ENCODE data around the gene TLE5. TPM values are rescaled to one million over a fixed set of nuclear protein-coding genes. Genes with fewer than 3 reads are reported as not detected.

Gene TLE5
- total and polyA plus RNA-seq, 2 experiments from 2014 or later = 130 to 154 TPM

GRCh38 chr19:3106509-3107141 is 44.3 kb upstream of the TLE5 start (continued):
- TF ChIP-seq, protein P1, sequence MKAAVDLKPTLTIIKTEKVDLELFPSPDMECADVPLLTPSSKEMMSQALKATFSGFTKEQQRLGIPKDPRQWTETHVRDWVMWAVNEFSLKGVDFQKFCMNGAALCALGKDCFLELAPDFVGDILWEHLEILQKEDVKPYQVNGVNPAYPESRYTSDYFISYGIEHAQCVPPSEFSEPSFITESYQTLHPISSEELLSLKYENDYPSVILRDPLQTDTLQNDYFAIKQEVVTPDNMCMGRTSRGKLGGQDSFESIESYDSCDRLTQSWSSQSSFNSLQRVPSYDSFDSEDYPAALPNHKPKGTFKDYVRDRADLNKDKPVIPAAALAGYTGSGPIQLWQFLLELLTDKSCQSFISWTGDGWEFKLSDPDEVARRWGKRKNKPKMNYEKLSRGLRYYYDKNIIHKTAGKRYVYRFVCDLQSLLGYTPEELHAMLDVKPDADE (IDR thresholded peaks at IDR 0.05) = no peak
- TF ChIP-seq, protein P2, sequence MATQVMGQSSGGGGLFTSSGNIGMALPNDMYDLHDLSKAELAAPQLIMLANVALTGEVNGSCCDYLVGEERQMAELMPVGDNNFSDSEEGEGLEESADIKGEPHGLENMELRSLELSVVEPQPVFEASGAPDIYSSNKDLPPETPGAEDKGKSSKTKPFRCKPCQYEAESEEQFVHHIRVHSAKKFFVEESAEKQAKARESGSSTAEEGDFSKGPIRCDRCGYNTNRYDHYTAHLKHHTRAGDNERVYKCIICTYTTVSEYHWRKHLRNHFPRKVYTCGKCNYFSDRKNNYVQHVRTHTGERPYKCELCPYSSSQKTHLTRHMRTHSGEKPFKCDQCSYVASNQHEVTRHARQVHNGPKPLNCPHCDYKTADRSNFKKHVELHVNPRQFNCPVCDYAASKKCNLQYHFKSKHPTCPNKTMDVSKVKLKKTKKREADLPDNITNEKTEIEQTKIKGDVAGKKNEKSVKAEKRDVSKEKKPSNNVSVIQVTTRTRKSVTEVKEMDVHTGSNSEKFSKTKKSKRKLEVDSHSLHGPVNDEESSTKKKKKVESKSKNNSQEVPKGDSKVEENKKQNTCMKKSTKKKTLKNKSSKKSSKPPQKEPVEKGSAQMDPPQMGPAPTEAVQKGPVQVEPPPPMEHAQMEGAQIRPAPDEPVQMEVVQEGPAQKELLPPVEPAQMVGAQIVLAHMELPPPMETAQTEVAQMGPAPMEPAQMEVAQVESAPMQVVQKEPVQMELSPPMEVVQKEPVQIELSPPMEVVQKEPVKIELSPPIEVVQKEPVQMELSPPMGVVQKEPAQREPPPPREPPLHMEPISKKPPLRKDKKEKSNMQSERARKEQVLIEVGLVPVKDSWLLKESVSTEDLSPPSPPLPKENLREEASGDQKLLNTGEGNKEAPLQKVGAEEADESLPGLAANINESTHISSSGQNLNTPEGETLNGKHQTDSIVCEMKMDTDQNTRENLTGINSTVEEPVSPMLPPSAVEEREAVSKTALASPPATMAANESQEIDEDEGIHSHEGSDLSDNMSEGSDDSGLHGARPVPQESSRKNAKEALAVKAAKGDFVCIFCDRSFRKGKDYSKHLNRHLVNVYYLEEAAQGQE (IDR thresholded peaks at IDR 0.05; ENCODE audit: unreplicated experiment) = no peak

DNA sequence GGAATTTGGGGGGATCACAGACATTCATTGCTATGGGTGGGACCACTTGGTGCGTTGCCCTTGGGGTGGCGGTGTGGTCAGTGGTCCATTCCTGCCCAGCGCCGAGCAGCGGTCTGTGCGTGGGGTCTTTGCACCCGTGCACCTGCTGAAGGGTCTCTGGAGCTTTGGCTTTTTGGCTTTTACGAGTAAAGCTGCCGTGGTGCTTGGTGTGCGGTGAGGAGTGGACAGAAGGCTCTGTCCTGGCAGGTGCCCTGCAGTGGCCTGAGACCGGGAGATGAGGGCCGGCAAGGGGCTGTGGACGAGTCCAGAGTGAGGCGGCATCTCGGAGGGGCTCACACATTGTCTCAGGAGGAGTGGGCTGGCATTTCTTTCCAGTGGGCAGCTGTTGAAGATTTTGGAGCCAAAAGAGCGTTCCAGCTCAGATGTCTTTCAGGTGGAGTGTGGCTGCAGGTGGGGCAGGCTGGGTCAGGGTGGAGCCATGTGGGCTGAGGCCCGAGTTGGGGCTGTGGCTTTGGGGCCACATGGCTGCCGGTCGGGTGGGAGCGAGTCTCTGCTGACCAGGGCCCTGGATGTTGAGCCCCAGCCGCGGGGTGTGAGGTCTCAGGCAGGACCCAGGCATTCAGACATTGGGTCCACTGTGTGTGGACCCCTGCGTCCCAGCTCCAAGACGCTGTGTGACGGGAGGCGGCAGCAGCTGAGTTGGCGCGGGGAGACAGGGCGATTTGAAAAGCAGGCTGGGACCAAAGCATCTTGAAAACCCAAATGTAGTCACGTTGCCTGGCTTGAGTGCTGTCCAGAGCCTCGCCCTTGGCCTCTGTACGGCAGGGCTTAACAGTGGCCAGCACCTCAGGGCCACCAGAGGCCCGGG is 43.6 kb upstream of the TLE5 start:
- Histone ChIP-seq H3F3A (replicated peaks; ENCODE audit: low read depth) (no peaks in the 10 kb centered on the region), H3K36me3 (ENCODE audit: insufficient read depth) (no peaks in the 10 kb centered on the region), H3K79me2 (replicated peaks; ENCODE audit: insufficient read depth) (peaks cover 55% of the 10 kb centered on the region), H3K4me1 (ENCODE audit: insufficient read depth) (0 out of 2 replicates have a peak, but pooled peaks cover 4% of the 10 kb centered on the region), H2AFZ (no peak overlapping the region), H3K27me3 (ENCODE audit: insufficient read depth) (no peaks in the 10 kb centered on the region), H3K4me3 (no peak overlapping the region), H3K9me2 (ENCODE audit: insufficient read depth) (no peaks in the 10 kb centered on the region), H4K20me1 (replicated peaks; ENCODE audit: insufficient read depth) (peaks cover 3% of the 10 kb centered on the region), H3K27ac (ENCODE audit: low read depth) (no peak overlapping the region), H3K4me2 (no peak overlapping the region)
- no peak for DNase-seq (ENCODE audit: low spot score)
- Mint-ChIP-seq H3K4me1 (peaks cover 27% of the 10 kb centered on the region), H3K27me3 (ENCODE audit: insufficient read depth, low read depth, poor library complexity) (peaks cover 14% of the 10 kb centered on the region), H3K9me3 (no peaks in the 10 kb centered on the region; the same call in 2 of the 3 replicates), H3K4me3 (no peak overlapping the region), H3K36me3 (ENCODE audit: low read depth) (no peaks in the 10 kb centered on the region), H3K27ac (no peak overlapping the region; the same call in 1 of the 2 replicates)
- ATAC-seq = no peak
- TF ChIP-seq, protein P3, sequence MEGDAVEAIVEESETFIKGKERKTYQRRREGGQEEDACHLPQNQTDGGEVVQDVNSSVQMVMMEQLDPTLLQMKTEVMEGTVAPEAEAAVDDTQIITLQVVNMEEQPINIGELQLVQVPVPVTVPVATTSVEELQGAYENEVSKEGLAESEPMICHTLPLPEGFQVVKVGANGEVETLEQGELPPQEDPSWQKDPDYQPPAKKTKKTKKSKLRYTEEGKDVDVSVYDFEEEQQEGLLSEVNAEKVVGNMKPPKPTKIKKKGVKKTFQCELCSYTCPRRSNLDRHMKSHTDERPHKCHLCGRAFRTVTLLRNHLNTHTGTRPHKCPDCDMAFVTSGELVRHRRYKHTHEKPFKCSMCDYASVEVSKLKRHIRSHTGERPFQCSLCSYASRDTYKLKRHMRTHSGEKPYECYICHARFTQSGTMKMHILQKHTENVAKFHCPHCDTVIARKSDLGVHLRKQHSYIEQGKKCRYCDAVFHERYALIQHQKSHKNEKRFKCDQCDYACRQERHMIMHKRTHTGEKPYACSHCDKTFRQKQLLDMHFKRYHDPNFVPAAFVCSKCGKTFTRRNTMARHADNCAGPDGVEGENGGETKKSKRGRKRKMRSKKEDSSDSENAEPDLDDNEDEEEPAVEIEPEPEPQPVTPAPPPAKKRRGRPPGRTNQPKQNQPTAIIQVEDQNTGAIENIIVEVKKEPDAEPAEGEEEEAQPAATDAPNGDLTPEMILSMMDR (conservative IDR thresholded peaks at IDR 0.05; ENCODE audit: low read depth in 2 of 2) = no peak
- no peak for TF ChIP-seq STAT1 (IDR thresholded peaks at IDR 0.05; ENCODE audit: unreplicated experiment)
- no peak for TF ChIP-seq JUNB (IDR thresholded peaks at IDR 0.05; ENCODE audit: unreplicated experiment)
- no peak for TF ChIP-seq EZH2phosphoT487 (IDR thresholded peaks at IDR 0.05; ENCODE audit: unreplicated experiment)
- TF ChIP-seq ZNF114 (CRISPR knock-in tag; IDR thresholded peaks at IDR 0.05) = no peak
- TF ChIP-seq, protein P1 (IDR thresholded peaks at IDR 0.05) = no peak
- no peak for TF ChIP-seq EZH2 (IDR thresholded peaks at IDR 0.05; ENCODE audit: low read depth, unreplicated experiment)
- TF ChIP-seq, protein P2 (IDR thresholded peaks at IDR 0.05; ENCODE audit: unreplicated experiment) = no peak
- TF ChIP-seq POLR2AphosphoS5 (IDR thresholded peaks at IDR 0.05; ENCODE audit: low read depth) = no peak

Measured in GM23338 (cell line).